Psoas muscle (tissue), 8 donors: ENCODE data around the gene STK10. TPM values are rescaled to one million over a fixed set of nuclear protein-coding genes. Genes with fewer than 3 reads are reported as not detected.

ENCODE experiments used
- ATAC-seq, 4 donors: fragments of 200-7000 bp; cut with Tn5 transposase; one replicate each; pipeline ENCODE4 v1.9.1; 2020; ENCODE audit warnings: moderate library complexity in 3 of 4, mild to moderate bottlenecking in 2 of 4
- DNase-seq, 2 donors: peaks; one replicate each; pipeline ENCODE4 v3.0.0-alpha.2; 2020
- H3K27ac ChIP-seq: fragments of 200-600 bp; one replicate; pipeline ENCODE4 v1.8.0; 2022
- H3K27me3 ChIP-seq, 3 donors: fragments of 200-600 bp in 1 of 3; one replicate each; pipeline versions ENCODE4 v1.6.1 to v1.8.0; 2013 to 2022; ENCODE audit warnings: low read length in 2 of 3, mild to moderate bottlenecking in 2 of 3, moderate library complexity in 1 of 3; ENCODE audit not compliant: insufficient read depth in 3 of 3
- H3K36me3 ChIP-seq, 2 donors: fragments of 200-600 bp in 1 of 2; one replicate each; pipeline versions ENCODE4 v1.6.1 to v1.8.0; 2013 to 2022; ENCODE audit warnings: low read depth in 1 of 2, mild to moderate bottlenecking in 1 of 2, moderate library complexity in 1 of 2; ENCODE audit not compliant: insufficient read depth in 1 of 2
- H3K4me1 ChIP-seq: fragments of 200-600 bp; one replicate; pipeline ENCODE4 v1.8.0; 2022
- H3K4me3 ChIP-seq: fragments of 200-600 bp; one replicate; pipeline ENCODE4 v1.8.0; 2022; ENCODE audit warnings: mild to moderate bottlenecking
- H3K9me3 ChIP-seq: fragments of 200-600 bp; one replicate; pipeline ENCODE4 v1.8.0; 2022
- CTCF ChIP-seq: fragments of 200-600 bp; IDR thresholded peaks from one replicate; pipeline ENCODE4 v1.8.0; 2022; ENCODE audit warnings: antibody characterized with exemption
- WGBS, 3 donors: extraction: QIAGEN DNeasy Blood & Tissue Kit; methylation state at CpG; one replicate each; pipeline versions ENCODE4 v1.1.6 to v1.1.7; 2013; 5-methylcytosine and 5-hydroxymethylcytosine counted together
- intact Hi-C, 2 donors: fragments of 100-400 bp; cut with DNase I; formaldehyde crosslinking; loops; one replicate each; pipeline versions ENCODE4 v1.11.0 to v1.14.2; 2022
- polyA plus RNA-seq, 3 donors: library from polyadenylated mRNA; stranded (reverse); fragments of 200-250 nt; gene quantifications; one replicate each; pipeline ENCODE4 v1.2.3, GENCODE V29; 2013
- total RNA-seq, 4 donors: library from RNA; stranded (reverse); fragmentation: NEBNext Ultra II Directional in 2 of 4; extraction: Animal tissue kit (Norgen Biotek cat#: 25700) in 2 of 4; gene quantifications; one replicate each; pipeline versions ENCODE4 v1.2.1 to v1.2.4, GENCODE V29; 2021 to 2023
- donor health status: healthy with polysubstance abuse.
- donor health status: DM: no; HTN: no; CAD: no; lungs with moderate emphysema.
- donor health status: Bipolar disorder and iron deficiency.
- donor health status: healthy.
- donor health status: DM: yes; HTN: yes; CAD: no.
- donor health status: DM: no; HTN: no; CAD: no.
- donor health status: DM: no; HTN: no; CAD: no.
- donor health status: DM: yes; HTN: yes; CAD: no.

Gene STK10
- total and polyA plus RNA-seq, 7 donors = 1.9 to 8.6 (median 6.2) TPM

- 70 to 81% (median 81%) methylated on average over 11 of the region's 11 CpGs for WGBS, 3 donors
- no peaks in the 10 kb centered on the region for H3K4me1 ChIP-seq
- intact Hi-C loops = no loop called here
- no peak for DNase-seq
- no peak overlapping the region for H3K27ac ChIP-seq
- ATAC-seq = no peak
- peaks cover 0 to 7% of the 10 kb centered on the region in 2 donors for H3K36me3 ChIP-seq
- no peak overlapping the region for H3K4me3 ChIP-seq
- no peak for TF ChIP-seq CTCF
- H3K27me3 ChIP-seq = no peaks in the 10 kb centered on the region
- H3K9me3 ChIP-seq = no peaks in the 10 kb centered on the region
Measured at GRCh38 chr5:172118891-172119290, 69.1 kb downstream of the STK10 start.

- Histone ChIP-seq H3K4me3 (no peak overlapping the region), H3K36me3 (peaks cover 0 to 7% of the 10 kb centered on the region in 2 donors), H3K27me3 (no peaks in the 10 kb centered on the region), H3K9me3 (no peaks in the 10 kb centered on the region), H3K4me1 (no peaks in the 10 kb centered on the region), H3K27ac (no peak overlapping the region)
- 60 to 75% (median 69%) methylated on average over 9 of the region's 9 CpGs for WGBS, 3 donors
- DNase-seq = no peak
- intact Hi-C loops = no loop called here
- ATAC-seq = no peak
- TF ChIP-seq CTCF = no peak
Measured at GRCh38 chr5:172117977-172118701, 69.9 kb downstream of the STK10 start.

- H3K27me3 ChIP-seq = no peaks in the 10 kb centered on the region
- H3K36me3 ChIP-seq = peaks cover 0 to 7% of the 10 kb centered on the region in 2 donors
- WGBS, 3 donors = 86 to 90% (median 90%) methylated on average over 4 of the region's 4 CpGs
- intact Hi-C loops = no loop called here
- no peak overlapping the region for H3K4me3 ChIP-seq
- ATAC-seq = no peak
- no peak for TF ChIP-seq CTCF
- DNase-seq = no peak
- no peaks in the 10 kb centered on the region for H3K9me3 ChIP-seq
- H3K27ac ChIP-seq = no peak overlapping the region
- H3K4me1 ChIP-seq = no peaks in the 10 kb centered on the region
Measured at GRCh38 chr5:172115541-172115982, 72.5 kb downstream of the STK10 start.

GRCh38 chr5:172114875-172115422 lies 73.1 kb downstream of the STK10 start:
- H3K27ac ChIP-seq = no peak overlapping the region
- no peak overlapping the region for H3K4me3 ChIP-seq
- 75 to 79% (median 75%) methylated on average over 16 of the region's 16 CpGs for WGBS, 3 donors
- no peaks in the 10 kb centered on the region for H3K9me3 ChIP-seq
- intact Hi-C loops = no loop called here
- ATAC-seq = peak in 3 of 4 donors; percentile 12 to 41 (median 20)
- no peak for TF ChIP-seq CTCF
- peak in 1 of 2 donors; percentile 67 for DNase-seq
- H3K4me1 ChIP-seq = no peaks in the 10 kb centered on the region
- peaks cover 0 to 7% of the 10 kb centered on the region in 2 donors for H3K36me3 ChIP-seq
- no peaks in the 10 kb centered on the region for H3K27me3 ChIP-seq
